ENCODE data around the gene RNU1-3. TPM values are rescaled to one million over a fixed set of nuclear protein-coding genes. Genes with fewer than 3 reads are reported as not detected.
"Not testable (repeated sequence)": the region's sequence is repeated elsewhere in the genome, so short reads cannot be mapped to it uniquely, and the experiment has no call there.

RNU1-3 gene
- total and polyA plus RNA-seq, 2 of the 8 experiments (the other 6 are each of a cell fraction or from before 2014, with no cell fraction given) = 145 to 1,303 TPM

DNA sequence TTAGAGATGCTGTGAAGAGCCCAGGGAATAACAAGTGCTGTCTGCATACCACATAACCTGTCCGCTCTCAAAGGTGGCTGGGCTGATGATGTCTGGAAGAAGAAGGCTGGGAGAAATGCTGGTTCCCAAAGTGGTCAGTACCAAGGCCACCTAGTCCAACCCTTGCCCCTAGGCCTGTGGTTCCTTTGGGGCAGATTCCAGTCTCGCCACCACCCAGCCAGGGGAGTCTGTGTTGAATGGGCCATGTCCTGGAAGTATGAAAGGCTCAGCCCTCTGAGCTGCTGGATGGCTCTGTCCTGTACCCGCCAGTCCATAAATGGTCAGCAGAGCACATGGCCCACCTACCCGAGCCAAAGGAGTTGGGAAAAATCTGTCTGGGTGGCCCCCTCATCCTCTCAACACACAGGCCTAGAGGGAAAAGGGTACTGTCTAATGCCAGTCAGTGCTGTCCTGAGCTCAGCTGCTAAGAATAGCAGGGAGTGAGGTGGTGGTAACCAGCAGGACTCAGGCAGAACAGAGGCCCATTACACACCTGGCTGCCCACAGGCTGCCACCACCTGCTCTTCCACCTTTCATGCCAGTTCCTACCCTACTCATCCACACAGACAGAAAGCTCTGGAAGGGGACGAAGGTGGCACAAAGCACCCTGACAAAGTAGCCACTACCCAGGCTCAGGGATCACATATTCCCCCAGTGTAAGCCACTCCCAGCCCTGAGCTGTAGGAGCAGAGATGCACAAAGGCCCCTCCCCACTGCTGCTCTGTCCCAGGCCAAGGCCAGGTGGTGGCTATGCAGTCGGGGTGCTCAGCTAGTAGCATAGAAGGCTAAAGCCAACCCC is 28.6 kb downstream of the RNU1-3 start:
- not testable (repeated sequence) for H2AK5ac ChIP-seq (ENCODE audit: low read depth, low read length); H3K4me2 ChIP-seq (ENCODE audit: insufficient read depth in 1 of 2, low read depth in 2 of 2, low read length in 2 of 2); H3K9ac ChIP-seq (replicated peaks in 1 of 4; ENCODE audit: extremely low read depth in 1 of 4, low read depth in 3 of 4, low read length in 3 of 4); H2BK120ac ChIP-seq (replicated peaks; ENCODE audit: low read depth, low read length); H3K4me1 ChIP-seq (replicated peaks in 1 of 4; ENCODE audit: control insufficient read depth in 3 of 4, insufficient read depth in 4 of 4, low read length in 3 of 4); H3K23me2 ChIP-seq (ENCODE audit: low read depth, low read length); H3K14ac ChIP-seq (ENCODE audit: insufficient read length); H3K79me2 ChIP-seq (ENCODE audit: control insufficient read depth in 1 of 2, insufficient read depth in 2 of 2, low read length in 2 of 2); H2BK12ac ChIP-seq (ENCODE audit: low read depth, low read length); H3K4ac ChIP-seq (replicated peaks; ENCODE audit: insufficient read length, low read depth, low read length); H3K4me3 ChIP-seq (ENCODE audit: extremely low read depth in 1 of 4, insufficient read depth in 2 of 4, low read depth in 3 of 4, low read length in 4 of 4); H4K20me1 ChIP-seq (replicated peaks in 1 of 2; ENCODE audit: control insufficient read depth in 1 of 2, insufficient read depth in 2 of 2, low read length in 2 of 2); FAIRE-seq; H3K23ac ChIP-seq (ENCODE audit: insufficient read length); H2AFZ ChIP-seq (ENCODE audit: low read length); H3K27ac ChIP-seq (ENCODE audit: low read depth, low read length); H2BK5ac ChIP-seq (ENCODE audit: low read depth, low read length); H3K27me3 ChIP-seq (replicated peaks in 1 of 4; ENCODE audit: control insufficient read depth in 3 of 4, extremely low read depth in 1 of 4, insufficient read depth in 3 of 4, low read length in 3 of 4); H4K8ac ChIP-seq (ENCODE audit: extremely low read depth, insufficient read depth, low read length); H2BK15ac ChIP-seq (ENCODE audit: low read length); H3K18ac ChIP-seq (ENCODE audit: extremely low read depth, low read length); H3K56ac ChIP-seq (replicated peaks; ENCODE audit: insufficient read length, low read depth, low read length); H3K36me3 ChIP-seq (ENCODE audit: control insufficient read depth in 2 of 4, insufficient read depth in 4 of 4, low read length in 3 of 4); H3K9me3 ChIP-seq (ENCODE audit: insufficient read depth in 2 of 2, low read depth in 1 of 2, low read length in 1 of 2); H2BK20ac ChIP-seq (ENCODE audit: low read length); H4K5ac ChIP-seq (ENCODE audit: insufficient read length, low read depth, low read length); H4K91ac ChIP-seq (replicated peaks; ENCODE audit: insufficient read length, low read length)
- POLR2A ChIA-PET (ENCODE audit: partially characterized antibody) = interaction anchor here (0.6 to 1.2 kb wide), 5 partner anchors 10 to 262 kb away, joined by 3 to 5 read pairs (median 3); partner anchors contain the start of gene RNU1-2
- H3K79me1 ChIP-seq (ENCODE audit: low read depth, low read length) = peaks cover 18% of the 10 kb centered on the region
- peak in 1 of 2 experiments; percentile 56 for DNase-seq (ENCODE audit: low read depth in 1 of 2, low spot score in 2 of 2)
- CTCF ChIA-PET (ENCODE audit: partially characterized antibody) = interaction anchor here (0.7 to 13.8 kb wide), 7 partner anchors 10 to 372 kb away, joined by 3 to 239 read pairs (median 6); no protein-coding TSS in a partner anchor
- 85% methylated on average over 6 of the region's 6 CpGs; no CpG with 5 or more reads in 1 of the 2 experiments for WGBS, 2 experiments (ENCODE audit: extremely low coverage in 1 of 2, insufficient coverage in 1 of 2, insufficient read length in 1 of 2, insufficient replicate concordance in 2 of 2, low coverage in 1 of 2, low lambda C conversion rate in 2 of 2, missing lambda C conversion rate in 1 of 2)

Data from H1 (cell line).